NCI-H460 (cell line): ENCODE results near the gene SMIM20. TPM values are rescaled to one million over a fixed set of nuclear protein-coding genes. Genes with fewer than 3 reads are reported as not detected.
"Not testable (repeated sequence)": the region's sequence is repeated elsewhere in the genome, so short reads cannot be mapped to it uniquely, and the experiment has no call there.

ENCODE experiments used
- DNase-seq: peaks from one replicate; pipeline ENCODE4 v3.0.0-alpha.2; 2016; ENCODE audit warnings: low read depth; ENCODE audit errors: extremely low read depth
- total RNA-seq: library from RNA; depleted of rRNA; stranded (reverse); fragments of >200 nt; shearing (Covaris generic); gene quantifications from 2 replicates; pipeline ENCODE4 v1.2.3, GENCODE V29; 2014

Gene SMIM20
- total RNA-seq, 1 experiment from 2014 or later = 77.6 TPM

- no peak for DNase-seq
These were observed 23.2 kb upstream of the SMIM20 start for GRCh38 chr4:25890571-25891485.

- DNase-seq = no peak
These were observed 21.2 kb upstream of the SMIM20 start for GRCh38 chr4:25892796-25893195.

- no peak for DNase-seq
These were observed 17.1 kb upstream of the SMIM20 start for GRCh38 chr4:25896776-25897539.

- no peak for DNase-seq
These were observed 13.7 kb upstream of the SMIM20 start for GRCh38 chr4:25900310-25900709.

- no peak for DNase-seq
These were observed 13.0 kb upstream of the SMIM20 start for GRCh38 chr4:25901030-25901430.

GRCh38 chr4:25903900-25904747 is 9.9 kb upstream of the SMIM20 start:
- no peak for DNase-seq

- DNase-seq = no peak
These were observed 9.3 kb upstream of the SMIM20 start for GRCh38 chr4:25904748-25905082.

GRCh38 chr4:25905371-25905770 is 8.6 kb upstream of the SMIM20 start:
- no peak for DNase-seq

GRCh38 chr4:25906113-25906512 is 7.9 kb upstream of the SMIM20 start:
- DNase-seq = not testable (repeated sequence)

- peak; percentile 27 for DNase-seq
These were observed 5.5 kb upstream of the SMIM20 start for GRCh38 chr4:25908491-25908901.

- no peak for DNase-seq
These were observed 2.7 kb upstream of the SMIM20 start for GRCh38 chr4:25911356-25911755.

GRCh38 chr4:25913056-25913850 is 767 bp upstream of the SMIM20 start:
- no peak for DNase-seq

GRCh38 chr4:25914670-25915352 is 791 bp downstream of the SMIM20 start:
- DNase-seq = no peak

GRCh38 chr4:25915353-25915705 is 1.3 kb downstream of the SMIM20 start:
- peak; percentile 15 for DNase-seq

- DNase-seq = no peak
These were observed 2.9 kb downstream of the SMIM20 start for GRCh38 chr4:25916870-25917269.

- DNase-seq = peak; percentile 38
These were observed 5.7 kb downstream of the SMIM20 start for GRCh38 chr4:25919676-25920075.

- no peak for DNase-seq
These were observed 7.9 kb downstream of the SMIM20 start for GRCh38 chr4:25921922-25922321.

GRCh38 chr4:25922812-25923369 is 8.9 kb downstream of the SMIM20 start:
- no peak for DNase-seq

GRCh38 chr4:25923745-25924144 is 9.7 kb downstream of the SMIM20 start:
- no peak for DNase-seq
